ENCODE results near the gene PRDM7. TPM values are rescaled to one million over a fixed set of nuclear protein-coding genes. Genes with fewer than 3 reads are reported as not detected.

PRDM7 gene
- total RNA-seq, 1 experiment from 2014 or later = not detected

GRCh38 chr16:90078579-90078895 lies 1.4 kb upstream of the PRDM7 start:
- Histone ChIP-seq H2AFZ (ENCODE audit: low read length) (no peak overlapping the region), H3K23me2 (ENCODE audit: insufficient read length, low read depth, low read length, poor library complexity, severe bottlenecking) (no peaks in the 10 kb centered on the region), H2BK5ac (ENCODE audit: insufficient read length, low read length) (no peak overlapping the region), H4K20me1 (ENCODE audit: control insufficient read depth, insufficient read depth, insufficient read length) (no peaks in the 10 kb centered on the region), H2BK12ac (ENCODE audit: insufficient read length, low read depth, low read length) (no peak overlapping the region), H3K4me1 (ENCODE audit: insufficient read depth, low read length) (no peaks in the 10 kb centered on the region), H3K79me2 (ENCODE audit: insufficient read depth, low read length) (no peaks in the 10 kb centered on the region), H3K27ac (ENCODE audit: insufficient read length, low read depth, low read length) (no peak overlapping the region), H2AK5ac (ENCODE audit: insufficient read length, low read length) (no peak overlapping the region), H3K18ac (ENCODE audit: insufficient read length, low read depth, low read length) (no peak overlapping the region), H3K9ac (ENCODE audit: extremely low read depth, insufficient read length, low read length) (no peak overlapping the region), H3K9me3 (ENCODE audit: control insufficient read depth, low read depth, low read length) (no peaks in the 10 kb centered on the region), H3T11ph (ENCODE audit: low read length) (no peak overlapping the region), H3K4me2 (ENCODE audit: insufficient read depth, insufficient read length, low read length) (no peak overlapping the region), H3K56ac (ENCODE audit: insufficient read length, low read depth, low read length) (no peak overlapping the region), H4K5ac (ENCODE audit: insufficient read length, low read depth, low read length) (no peak overlapping the region), H3K23ac (ENCODE audit: insufficient read length, low read depth, low read length) (no peak overlapping the region), H3K4ac (ENCODE audit: low read depth, low read length) (no peak overlapping the region), H2BK120ac (ENCODE audit: low read depth, low read length, poor library complexity, severe bottlenecking) (no peak overlapping the region), H4K91ac (ENCODE audit: insufficient read length, low read depth, low read length) (no peak overlapping the region), H2BK15ac (ENCODE audit: low read depth, low read length) (no peak overlapping the region), H3K27me3 (ENCODE audit: insufficient read depth, low read length) (peaks cover 6% of the 10 kb centered on the region; the same call in 1 of the 2 replicates), H3K14ac (ENCODE audit: insufficient read depth, low read length) (no peak overlapping the region), H3K79me1 (ENCODE audit: insufficient read depth, low read depth, low read length, poor library complexity, severe bottlenecking) (no peaks in the 10 kb centered on the region), H2BK20ac (ENCODE audit: low read depth, low read length, poor library complexity, severe bottlenecking) (no peak overlapping the region), H4K8ac (replicated peaks; ENCODE audit: insufficient read length, low read depth, low read length) (no peak overlapping the region)
- Mint-ChIP-seq H3K4me3 (no peak overlapping the region), H3K27ac (no peak overlapping the region), H3K9me3 (peaks cover 20 to 21% of the 10 kb centered on the region in 2 experiments), H3K4me1 (peaks cover 21 to 27% of the 10 kb centered on the region in 2 experiments), H3K36me3 (ENCODE audit: insufficient read depth in 1 of 3, low read depth in 3 of 3) (peaks cover 0 to 5% (median 1%) of the 10 kb centered on the region in 3 experiments; a peak in 2 of 7 replicates), H3K27me3 (ENCODE audit: low read depth) (peaks cover 73% of the 10 kb centered on the region)
- no CpG with 5 or more reads among the region's 6 CpGs for WGBS (ENCODE audit: extremely low coverage, insufficient read length, low lambda C conversion rate)
- no peak for DNase-seq
- TF ChIP-seq CTCF (conservative IDR thresholded peaks at IDR 0.05) = no peak

Data from H9 (cell line).